GM12878 (cell line): Measurements from ENCODE around the gene TIMM9. TPM values are rescaled to one million over a fixed set of nuclear protein-coding genes. Genes with fewer than 3 reads are reported as not detected.

Experiments
- CEBPB ChIP-seq, 2 experiments: fragments of 150-350 bp in 1 of 2; IDR thresholded peaks; 2 replicates each; pipeline ENCODE4 v1.6.1; 2012 to 2014; ENCODE audit warnings: low read depth in 2 of 2, low read length in 2 of 2, borderline replicate concordance in 1 of 2, inconsistent platforms in 1 of 2
- CUX1 ChIP-seq: IDR thresholded peaks from 2 replicates; pipeline ENCODE4 v1.6.1; 2012; ENCODE audit warnings: improper control_type of control experiment, low read depth, low read length; ENCODE audit not compliant: insufficient replicate concordance
- JUNB ChIP-seq: IDR thresholded peaks from 2 replicates; pipeline ENCODE4 v1.6.1; 2016; ENCODE audit warnings: antibody characterized with exemption, mild to moderate bottlenecking
- NFIC ChIP-seq: IDR thresholded peaks from 2 replicates; pipeline ENCODE4 v1.6.1; 2012; ENCODE audit warnings: low read depth, mild to moderate bottlenecking, inconsistent platforms, low read length, moderate library complexity
- SMAD1 ChIP-seq: fragments of 450-650 bp; IDR thresholded peaks from 2 replicates; pipeline ENCODE4 v1.6.1; 2018; ENCODE audit warnings: mild to moderate bottlenecking, low read depth; ENCODE audit not compliant: partially characterized antibody
- STAT1 ChIP-seq: fragments of 450-650 bp; conservative IDR thresholded peaks from 2 replicates; pipeline ENCODE4 v1.6.1; 2014; ENCODE audit warnings: antibody characterized with exemption, mild to moderate bottlenecking
- TAF1 ChIP-seq: IDR thresholded peaks from 2 replicates; pipeline ENCODE4 v1.6.1; 2011; ENCODE audit warnings: mild to moderate bottlenecking, low read depth, low read length, borderline replicate concordance
- ZNF592 ChIP-seq: fragments of 450-650 bp; IDR thresholded peaks from 2 replicates; pipeline ENCODE4 v1.6.1; 2017; ENCODE audit warnings: mild to moderate bottlenecking, moderate library complexity
- polyA plus RNA-seq, 11 experiments: library from polyadenylated mRNA; depleted of rRNA in 4 of 11; unstranded in 6 of 11; stranded (reverse) in 5 of 11; fragments of >200 nt; fragmentation: Nextera tagmentation in 4 of 11; fragmentation: Illumina TruSeq in 1 of 11; extraction: Ambion mirVana in 4 of 11; extraction: Trizol in 1 of 11; gene quantifications; 1 replicate in 1 of 11; 2 replicates in 10 of 11; pipeline versions ENCODE4 v1.2.1 to v1.2.3, GENCODE V29; 2011 to 2016; ENCODE audit warnings: inconsistent platforms in 2 of 11, missing spikeins in 2 of 11, low read depth in 1 of 11
- total RNA-seq, 4 experiments: library from RNA; depleted of rRNA in 3 of 4; stranded (reverse); fragments of >200 nt in 3 of 4; fragmentation: Illumina TruSeq in 1 of 4; extraction: Trizol in 1 of 4; gene quantifications; 2 replicates each; pipeline versions ENCODE4 v1.2.1 to v1.2.3, GENCODE V29; 2013 to 2021
- TF ChIP-seq, protein P1 (sequence below): fragments of 450-650 bp; IDR thresholded peaks from 2 replicates; pipeline ENCODE4 v1.6.1; 2016; ENCODE audit warnings: mild to moderate bottlenecking
- TF ChIP-seq, protein P2 (sequence below): fragments of 450-650 bp; IDR thresholded peaks from 2 replicates; pipeline ENCODE4 v1.6.1; 2016; ENCODE audit warnings: mild to moderate bottlenecking, moderate library complexity, borderline replicate concordance

The TIMM9 gene
- total and polyA plus RNA-seq, 10 of the 15 experiments (the other 5 are each of a cell fraction or from before 2014, with no cell fraction given), result 36.6 to 116 (median 62.0) TPM

DNA sequence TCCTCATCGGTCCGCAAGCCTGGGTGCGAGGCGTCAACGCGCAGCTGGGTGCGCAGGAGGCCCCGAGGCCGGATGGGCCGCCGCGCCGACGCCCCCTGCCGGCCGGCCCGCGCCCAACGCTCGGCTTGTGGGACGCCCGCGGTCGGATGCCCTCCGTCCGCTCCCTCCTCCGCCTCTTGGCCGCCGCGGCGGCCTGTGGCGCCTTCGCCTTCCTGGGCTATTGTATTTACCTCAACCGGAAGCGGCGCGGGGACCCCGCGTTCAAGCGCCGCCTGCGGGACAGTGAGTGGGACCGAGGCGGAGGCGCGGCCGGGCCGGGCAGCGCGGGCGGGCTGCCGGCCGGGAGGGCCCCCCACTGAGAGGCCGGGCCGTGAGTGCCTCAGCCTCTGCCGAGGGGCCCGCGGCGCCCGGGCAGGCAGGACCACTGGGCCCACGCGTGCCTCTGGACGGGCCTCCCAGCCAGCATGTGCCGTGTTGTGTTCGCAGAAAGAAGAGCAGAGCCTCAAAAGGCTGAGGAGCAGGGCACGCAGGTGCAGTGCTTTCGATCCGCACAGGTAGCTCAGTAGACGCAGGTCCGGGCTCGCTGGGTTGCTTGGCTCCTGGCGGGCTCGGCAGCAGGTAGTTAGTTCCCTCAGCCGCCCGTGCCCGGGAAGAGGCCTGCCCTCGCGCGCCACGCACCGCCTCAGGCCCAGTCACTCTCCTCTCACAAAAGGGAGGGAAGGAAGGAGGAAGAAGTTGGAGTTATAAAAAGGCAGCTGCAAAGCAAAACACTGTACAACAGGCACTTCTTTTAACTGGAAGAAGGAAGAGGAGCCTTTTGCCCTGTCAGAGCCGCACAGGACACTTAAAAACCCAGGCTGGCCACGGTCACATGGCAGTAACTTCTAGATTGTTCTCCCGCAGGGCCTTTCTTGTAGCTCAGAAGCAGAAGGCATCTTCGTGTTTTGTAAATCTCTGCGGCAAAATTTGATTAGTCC lies 31.2 kb downstream of the TIMM9 start, which contains the start of gene TOMM20L (continued):
- TF ChIP-seq ZNF592, result 0 out of 2 replicates have a peak, but pooled peaks have one; percentile 24
- no peak for TF ChIP-seq NFIC
- no peak for TF ChIP-seq SMAD1
- no peak for TF ChIP-seq CUX1
- TF ChIP-seq, protein P1, sequence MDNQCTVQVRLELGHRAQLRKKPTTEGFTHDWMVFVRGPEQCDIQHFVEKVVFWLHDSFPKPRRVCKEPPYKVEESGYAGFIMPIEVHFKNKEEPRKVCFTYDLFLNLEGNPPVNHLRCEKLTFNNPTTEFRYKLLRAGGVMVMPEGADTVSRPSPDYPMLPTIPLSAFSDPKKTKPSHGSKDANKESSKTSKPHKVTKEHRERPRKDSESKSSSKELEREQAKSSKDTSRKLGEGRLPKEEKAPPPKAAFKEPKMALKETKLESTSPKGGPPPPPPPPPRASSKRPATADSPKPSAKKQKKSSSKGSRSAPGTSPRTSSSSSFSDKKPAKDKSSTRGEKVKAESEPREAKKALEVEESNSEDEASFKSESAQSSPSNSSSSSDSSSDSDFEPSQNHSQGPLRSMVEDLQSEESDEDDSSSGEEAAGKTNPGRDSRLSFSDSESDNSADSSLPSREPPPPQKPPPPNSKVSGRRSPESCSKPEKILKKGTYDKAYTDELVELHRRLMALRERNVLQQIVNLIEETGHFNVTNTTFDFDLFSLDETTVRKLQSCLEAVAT, result no peak
- TF ChIP-seq STAT1, result 0 out of 2 replicates have a peak, but pooled peaks have one; percentile 59
- no peak for TF ChIP-seq JUNB
- TF ChIP-seq TAF1, result no peak; the same call in 1 of the 2 replicates
- TF ChIP-seq, protein P2, sequence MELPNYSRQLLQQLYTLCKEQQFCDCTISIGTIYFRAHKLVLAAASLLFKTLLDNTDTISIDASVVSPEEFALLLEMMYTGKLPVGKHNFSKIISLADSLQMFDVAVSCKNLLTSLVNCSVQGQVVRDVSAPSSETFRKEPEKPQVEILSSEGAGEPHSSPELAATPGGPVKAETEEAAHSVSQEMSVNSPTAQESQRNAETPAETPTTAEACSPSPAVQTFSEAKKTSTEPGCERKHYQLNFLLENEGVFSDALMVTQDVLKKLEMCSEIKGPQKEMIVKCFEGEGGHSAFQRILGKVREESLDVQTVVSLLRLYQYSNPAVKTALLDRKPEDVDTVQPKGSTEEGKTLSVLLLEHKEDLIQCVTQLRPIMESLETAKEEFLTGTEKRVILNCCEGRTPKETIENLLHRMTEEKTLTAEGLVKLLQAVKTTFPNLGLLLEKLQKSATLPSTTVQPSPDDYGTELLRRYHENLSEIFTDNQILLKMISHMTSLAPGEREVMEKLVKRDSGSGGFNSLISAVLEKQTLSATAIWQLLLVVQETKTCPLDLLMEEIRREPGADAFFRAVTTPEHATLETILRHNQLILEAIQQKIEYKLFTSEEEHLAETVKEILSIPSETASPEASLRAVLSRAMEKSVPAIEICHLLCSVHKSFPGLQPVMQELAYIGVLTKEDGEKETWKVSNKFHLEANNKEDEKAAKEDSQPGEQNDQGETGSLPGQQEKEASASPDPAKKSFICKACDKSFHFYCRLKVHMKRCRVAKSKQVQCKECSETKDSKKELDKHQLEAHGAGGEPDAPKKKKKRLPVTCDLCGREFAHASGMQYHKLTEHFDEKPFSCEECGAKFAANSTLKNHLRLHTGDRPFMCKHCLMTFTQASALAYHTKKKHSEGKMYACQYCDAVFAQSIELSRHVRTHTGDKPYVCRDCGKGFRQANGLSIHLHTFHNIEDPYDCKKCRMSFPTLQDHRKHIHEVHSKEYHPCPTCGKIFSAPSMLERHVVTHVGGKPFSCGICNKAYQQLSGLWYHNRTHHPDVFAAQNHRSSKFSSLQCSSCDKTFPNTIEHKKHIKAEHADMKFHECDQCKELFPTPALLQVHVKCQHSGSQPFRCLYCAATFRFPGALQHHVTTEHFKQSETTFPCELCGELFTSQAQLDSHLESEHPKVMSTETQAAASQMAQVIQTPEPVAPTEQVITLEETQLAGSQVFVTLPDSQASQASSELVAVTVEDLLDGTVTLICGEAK, result no peak
- no peak for TF ChIP-seq CEBPB (IDR thresholded peaks at IDR 0.05; ENCODE audit: borderline replicate concordance in 1 of 2, low read depth in 2 of 2, low read length in 2 of 2)
